Hepatocyte (in vitro differentiated cells): Measurements from ENCODE around the gene PPIH. TPM values are rescaled to one million over a fixed set of nuclear protein-coding genes. Genes with fewer than 3 reads are reported as not detected.
A peak's percentile ranks its signal among the peaks of the same experiment; 100 is the strongest.

Experiments
- DNase-seq: peaks from one replicate; pipeline ENCODE4 v3.0.0-alpha.2; 2016; ENCODE audit warnings: low spot score
- H2AFZ ChIP-seq: fragments of 200-600 bp; sonication (generic); 2 replicates; pipeline ENCODE4 v1.6.0; 2016; ENCODE audit warnings: antibody characterized with exemption, mild to moderate bottlenecking
- H3K27ac ChIP-seq: fragments of 200-600 bp; sonication (generic); 2 replicates; pipeline ENCODE4 v1.5.1; 2016; ENCODE audit warnings: mild to moderate bottlenecking
- H3K27me3 ChIP-seq: fragments of 200-600 bp; sonication (generic); 2 replicates; pipeline ENCODE4 v1.6.1; 2016
- H3K36me3 ChIP-seq: fragments of 200-600 bp; sonication (generic); replicated peaks from 2 replicates; pipeline ENCODE4 v1.5.1; 2016; ENCODE audit warnings: low read depth; ENCODE audit not compliant: insufficient read depth
- H3K4me1 ChIP-seq: fragments of 200-600 bp; sonication (generic); 2 replicates; pipeline ENCODE4 v1.5.1; 2016; ENCODE audit warnings: mild to moderate bottlenecking, moderate library complexity; ENCODE audit not compliant: insufficient read depth
- H3K4me2 ChIP-seq: fragments of 200-600 bp; sonication (generic); 2 replicates; pipeline ENCODE4 v1.6.0; 2016
- H3K4me3 ChIP-seq: fragments of 200-600 bp; sonication (generic); 2 replicates; pipeline ENCODE4 v1.5.1; 2016; ENCODE audit warnings: mild to moderate bottlenecking
- H3K79me2 ChIP-seq: fragments of 200-600 bp; sonication (generic); 2 replicates; pipeline ENCODE4 v1.6.0; 2017; ENCODE audit warnings: mild to moderate bottlenecking
- H3K9me2 ChIP-seq: fragments of 200-600 bp; sonication (generic); replicated peaks from 2 replicates; pipeline ENCODE4 v1.6.0; 2017; ENCODE audit warnings: mild to moderate bottlenecking; ENCODE audit not compliant: insufficient read depth
- H3K9me3 ChIP-seq: fragments of 200-600 bp; sonication (generic); 2 replicates; pipeline ENCODE4 v1.5.1; 2016; ENCODE audit warnings: low read depth, mild to moderate bottlenecking
- H4K20me1 ChIP-seq: fragments of 200-600 bp; sonication (generic); 2 replicates; pipeline ENCODE4 v1.6.0; 2016; ENCODE audit warnings: mild to moderate bottlenecking; ENCODE audit not compliant: insufficient read depth, poor library complexity, severe bottlenecking
- CTCF ChIP-seq: fragments of 200-600 bp; sonication (generic); IDR thresholded peaks from 2 replicates; pipeline ENCODE4 v1.5.1; 2016; ENCODE audit warnings: antibody characterized with exemption, mild to moderate bottlenecking; ENCODE audit not compliant: poor library complexity
- EZH2 ChIP-seq: fragments of 200-600 bp; sonication (generic); IDR thresholded peaks from 2 replicates; pipeline ENCODE4 v1.6.1; 2016; ENCODE audit warnings: antibody characterized with exemption, mild to moderate bottlenecking, borderline replicate concordance
- EZH2phosphoT487 ChIP-seq: fragments of 200-600 bp; sonication (generic); IDR thresholded peaks from one replicate; pipeline ENCODE4 v1.6.1; 2018; ENCODE audit warnings: antibody characterized with exemption, mild to moderate bottlenecking, low read depth, moderate library complexity; ENCODE audit not compliant: unreplicated experiment, severe bottlenecking
- WGBS: methylation state at CpG from one replicate; pipeline ENCODE4 v1.1.6; 2016; ENCODE audit warnings: low lambda C conversion rate; ENCODE audit errors: missing lambda C conversion rate; 5-methylcytosine and 5-hydroxymethylcytosine counted together
- polyA plus RNA-seq: library from polyadenylated mRNA; unstranded; fragments of >200 nt; fragmentation: Nextera tagmentation; extraction: Ambion mirVana; gene quantifications from 2 replicates; pipeline ENCODE4 v1.2.1, GENCODE V29; 2016
- total RNA-seq: library from RNA; depleted of rRNA; stranded (reverse); fragments of >200 nt; gene quantifications from 2 replicates; pipeline ENCODE4 v1.2.3, GENCODE V29; 2014

The PPIH gene
- total and polyA plus RNA-seq, 2 experiments from 2014 or later = 26.1 to 35.6 TPM

- Histone ChIP-seq H3K9me2 (no peaks in the 10 kb centered on the region), H3K4me1 (peaks cover 3% of the 10 kb centered on the region), H3K36me3 (no peaks in the 10 kb centered on the region), H3K27ac (no peak overlapping the region), H3K79me2 (peaks cover 5% of the 10 kb centered on the region), H4K20me1 (no peaks in the 10 kb centered on the region), H3K4me2 (no peak overlapping the region), H2AFZ (no peak overlapping the region), H3K4me3 (no peak overlapping the region), H3K27me3 (no peaks in the 10 kb centered on the region), H3K9me3 (no peaks in the 10 kb centered on the region)
- TF ChIP-seq CTCF (no peak), EZH2phosphoT487 (no peak), EZH2 (no peak)
- no peak for DNase-seq
- 96% methylated on average over 3 of the region's 3 CpGs for WGBS
Measured at GRCh38 chr1:42675467-42675866, 17.2 kb downstream of the PPIH start.

GRCh38 chr1:42676534-42677087, 18.4 kb downstream of the PPIH start:
- peaks cover 11% of the 10 kb centered on the region for H3K79me2 ChIP-seq
- no peak for DNase-seq
- no peak for TF ChIP-seq CTCF
- TF ChIP-seq EZH2 = no peak
- no peaks in the 10 kb centered on the region for H4K20me1 ChIP-seq
- no peaks in the 10 kb centered on the region for H3K9me2 ChIP-seq
- H3K4me1 ChIP-seq = peaks cover 10% of the 10 kb centered on the region
- no peak overlapping the region for H3K27ac ChIP-seq
- H3K36me3 ChIP-seq = no peaks in the 10 kb centered on the region
- no peaks in the 10 kb centered on the region for H3K9me3 ChIP-seq
- H3K27me3 ChIP-seq = no peaks in the 10 kb centered on the region
- no peak overlapping the region for H3K4me3 ChIP-seq
- WGBS = 91% methylated on average over 3 of the region's 3 CpGs
- H3K4me2 ChIP-seq = no peak overlapping the region
- H2AFZ ChIP-seq = no peak overlapping the region

- 95% methylated on average over 10 of the region's 10 CpGs for WGBS
- H3K4me2 ChIP-seq = peak overlapping the region; percentile 32
- no peak for DNase-seq
- H3K9me2 ChIP-seq = no peaks in the 10 kb centered on the region
- no peak overlapping the region for H2AFZ ChIP-seq
- no peak overlapping the region for H3K4me3 ChIP-seq
- H3K36me3 ChIP-seq = no peaks in the 10 kb centered on the region
- no peaks in the 10 kb centered on the region for H3K9me3 ChIP-seq
- no peak for TF ChIP-seq EZH2
- no peak for TF ChIP-seq CTCF
- TF ChIP-seq EZH2phosphoT487 = no peak
- peaks cover 15% of the 10 kb centered on the region for H4K20me1 ChIP-seq
- H3K27me3 ChIP-seq = no peaks in the 10 kb centered on the region
- H3K79me2 ChIP-seq = peaks cover 26% of the 10 kb centered on the region
- peaks cover 20% of the 10 kb centered on the region for H3K4me1 ChIP-seq
- H3K27ac ChIP-seq = no peak overlapping the region
Measured at GRCh38 chr1:42679364-42679983, 21.3 kb downstream of the PPIH start.

- 86% methylated on average over 2 of the region's 2 CpGs for WGBS
- Histone ChIP-seq H3K27ac (peak overlapping the region; percentile 96), H3K27me3 (no peaks in the 10 kb centered on the region), H3K9me3 (no peaks in the 10 kb centered on the region), H3K36me3 (no peaks in the 10 kb centered on the region), H3K4me1 (peaks cover 26% of the 10 kb centered on the region), H3K79me2 (peaks cover 32% of the 10 kb centered on the region), H4K20me1 (peaks cover 21% of the 10 kb centered on the region), H3K9me2 (no peaks in the 10 kb centered on the region), H3K4me2 (peak overlapping the region; percentile 86), H2AFZ (no peak overlapping the region), H3K4me3 (no peak overlapping the region)
- TF ChIP-seq EZH2 (no peak), EZH2phosphoT487 (no peak), CTCF (no peak)
- DNase-seq = no peak
Measured at GRCh38 chr1:42680055-42680454, 21.8 kb downstream of the PPIH start.
